ENCODE data around the gene ALG10. TPM values are rescaled to one million over a fixed set of nuclear protein-coding genes. Genes with fewer than 3 reads are reported as not detected.
"Not testable (repeated sequence)": the region's sequence is repeated elsewhere in the genome, so short reads cannot be mapped to it uniquely, and the experiment has no call there.

ALG10 gene
- total RNA-seq, 1 experiment from 2014 or later: 13.0 TPM

DNA sequence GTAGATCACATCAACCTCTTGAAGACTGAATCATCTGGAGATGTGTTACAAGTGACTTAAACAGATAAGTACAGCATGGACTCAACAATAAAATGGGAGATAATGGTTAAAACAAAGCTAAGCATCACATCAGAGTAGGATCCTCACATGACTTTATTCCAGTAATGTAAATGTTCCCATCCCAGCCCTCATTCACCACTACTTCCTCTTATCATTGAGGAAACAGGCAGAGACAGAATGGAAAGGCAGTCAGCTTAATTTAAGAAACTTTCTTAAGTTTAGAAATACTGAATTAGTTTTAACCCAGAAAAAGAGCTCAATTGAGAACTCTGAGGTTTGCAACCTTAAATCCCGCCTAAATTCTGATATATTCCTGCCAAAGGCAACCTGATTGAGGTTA, 1.2 kb upstream of the ALG10 start:
- no peak overlapping the region for H3K23ac ChIP-seq (ENCODE audit: insufficient read length, low read depth, low read length)
- H3K9me3 ChIP-seq (ENCODE audit: control insufficient read depth, low read depth, low read length): no peaks in the 10 kb centered on the region
- H3K4me2 ChIP-seq (ENCODE audit: insufficient read depth, insufficient read length, low read length): no peak overlapping the region
- H3K18ac ChIP-seq (ENCODE audit: insufficient read length, low read depth, low read length): no peak overlapping the region
- no peak overlapping the region for H4K91ac ChIP-seq (ENCODE audit: insufficient read length, low read depth, low read length)
- no peak for DNase-seq
- H4K8ac ChIP-seq (replicated peaks; ENCODE audit: insufficient read length, low read depth, low read length): no peak overlapping the region
- no peak overlapping the region for H3K9ac ChIP-seq (ENCODE audit: extremely low read depth, insufficient read length, low read length)
- H3K23me2 ChIP-seq (ENCODE audit: insufficient read length, low read depth, low read length, poor library complexity, severe bottlenecking): peaks cover 4% of the 10 kb centered on the region
- H2BK120ac ChIP-seq (ENCODE audit: low read depth, low read length, poor library complexity, severe bottlenecking): no peak overlapping the region
- no peak overlapping the region for H2AK5ac ChIP-seq (ENCODE audit: insufficient read length, low read length)
- no peaks in the 10 kb centered on the region; a peak in 1 of 5 replicates for H3K9me3 Mint-ChIP-seq
- no peak overlapping the region for H3K27ac ChIP-seq (ENCODE audit: insufficient read length, low read depth, low read length)
- peaks cover 0 to 7% (median 0%) of the 10 kb centered on the region in 3 experiments; a peak in 4 of 7 replicates for H3K36me3 Mint-ChIP-seq (ENCODE audit: insufficient read depth in 1 of 3, low read depth in 3 of 3)
- peaks cover 6 to 10% of the 10 kb centered on the region in 2 experiments for H3K4me1 Mint-ChIP-seq
- H4K20me1 ChIP-seq (ENCODE audit: control insufficient read depth, insufficient read depth, insufficient read length): no peaks in the 10 kb centered on the region
- no peaks in the 10 kb centered on the region for H3K27me3 ChIP-seq (ENCODE audit: insufficient read depth, low read length)
- H3T11ph ChIP-seq (ENCODE audit: low read length): no peak overlapping the region
- no peaks in the 10 kb centered on the region for H3K79me1 ChIP-seq (ENCODE audit: insufficient read depth, low read depth, low read length, poor library complexity, severe bottlenecking)
- H2BK20ac ChIP-seq (ENCODE audit: low read depth, low read length, poor library complexity, severe bottlenecking): no peak overlapping the region
- TF ChIP-seq, protein P1, sequence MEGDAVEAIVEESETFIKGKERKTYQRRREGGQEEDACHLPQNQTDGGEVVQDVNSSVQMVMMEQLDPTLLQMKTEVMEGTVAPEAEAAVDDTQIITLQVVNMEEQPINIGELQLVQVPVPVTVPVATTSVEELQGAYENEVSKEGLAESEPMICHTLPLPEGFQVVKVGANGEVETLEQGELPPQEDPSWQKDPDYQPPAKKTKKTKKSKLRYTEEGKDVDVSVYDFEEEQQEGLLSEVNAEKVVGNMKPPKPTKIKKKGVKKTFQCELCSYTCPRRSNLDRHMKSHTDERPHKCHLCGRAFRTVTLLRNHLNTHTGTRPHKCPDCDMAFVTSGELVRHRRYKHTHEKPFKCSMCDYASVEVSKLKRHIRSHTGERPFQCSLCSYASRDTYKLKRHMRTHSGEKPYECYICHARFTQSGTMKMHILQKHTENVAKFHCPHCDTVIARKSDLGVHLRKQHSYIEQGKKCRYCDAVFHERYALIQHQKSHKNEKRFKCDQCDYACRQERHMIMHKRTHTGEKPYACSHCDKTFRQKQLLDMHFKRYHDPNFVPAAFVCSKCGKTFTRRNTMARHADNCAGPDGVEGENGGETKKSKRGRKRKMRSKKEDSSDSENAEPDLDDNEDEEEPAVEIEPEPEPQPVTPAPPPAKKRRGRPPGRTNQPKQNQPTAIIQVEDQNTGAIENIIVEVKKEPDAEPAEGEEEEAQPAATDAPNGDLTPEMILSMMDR (conservative IDR thresholded peaks at IDR 0.05): no peak
- no peak overlapping the region for H3K4ac ChIP-seq (ENCODE audit: low read depth, low read length)
- H3K79me2 ChIP-seq (ENCODE audit: insufficient read depth, low read length): no peaks in the 10 kb centered on the region
- no peak overlapping the region for H2BK15ac ChIP-seq (ENCODE audit: low read depth, low read length)
- H3K4me1 ChIP-seq (ENCODE audit: insufficient read depth, low read length): no peaks in the 10 kb centered on the region
- H3K4me3 Mint-ChIP-seq: no peak overlapping the region; a peak in 1 of 5 replicates
- H2BK5ac ChIP-seq (ENCODE audit: insufficient read length, low read length): no peak overlapping the region
- H3K14ac ChIP-seq (ENCODE audit: insufficient read depth, low read length): no peak overlapping the region
- H3K27me3 Mint-ChIP-seq (ENCODE audit: low read depth): no peaks in the 10 kb centered on the region; the same call in 1 of the 2 replicates
- no peak overlapping the region for H2BK12ac ChIP-seq (ENCODE audit: insufficient read length, low read depth, low read length)
- H2AFZ ChIP-seq (ENCODE audit: low read length): no peak overlapping the region
- H3K56ac ChIP-seq (ENCODE audit: insufficient read length, low read depth, low read length): no peak overlapping the region
- no peak overlapping the region for H4K5ac ChIP-seq (ENCODE audit: insufficient read length, low read depth, low read length)
- WGBS (ENCODE audit: extremely low coverage, insufficient read length, low lambda C conversion rate): no CpG with 5 or more reads among the region's 1 CpG
- H3K27ac Mint-ChIP-seq: no peak overlapping the region; a peak in 1 of 7 replicates

- WGBS (ENCODE audit: extremely low coverage, insufficient read length, low lambda C conversion rate): no CpG with 5 or more reads among the region's 2 CpGs
- H3K9me3 ChIP-seq (ENCODE audit: control insufficient read depth, low read depth, low read length); H3K4me2 ChIP-seq (ENCODE audit: insufficient read depth, insufficient read length, low read length); H4K8ac ChIP-seq (replicated peaks; ENCODE audit: insufficient read length, low read depth, low read length); H4K91ac ChIP-seq (ENCODE audit: insufficient read length, low read depth, low read length); H2BK20ac ChIP-seq (ENCODE audit: low read depth, low read length, poor library complexity, severe bottlenecking); H3K27ac ChIP-seq (ENCODE audit: insufficient read length, low read depth, low read length); H3K4ac ChIP-seq (ENCODE audit: low read depth, low read length); H2BK15ac ChIP-seq (ENCODE audit: low read depth, low read length); H3T11ph ChIP-seq (ENCODE audit: low read length); H3K23me2 ChIP-seq (ENCODE audit: insufficient read length, low read depth, low read length, poor library complexity, severe bottlenecking); H3K4me3 Mint-ChIP-seq; H2BK5ac ChIP-seq (ENCODE audit: insufficient read length, low read length); H3K79me2 ChIP-seq (ENCODE audit: insufficient read depth, low read length); H4K5ac ChIP-seq (ENCODE audit: insufficient read length, low read depth, low read length); H3K4me1 ChIP-seq (ENCODE audit: insufficient read depth, low read length); H2BK12ac ChIP-seq (ENCODE audit: insufficient read length, low read depth, low read length); H3K27ac Mint-ChIP-seq; H2AK5ac ChIP-seq (ENCODE audit: insufficient read length, low read length); H3K27me3 ChIP-seq (ENCODE audit: insufficient read depth, low read length); H2AFZ ChIP-seq (ENCODE audit: low read length); H3K9ac ChIP-seq (ENCODE audit: extremely low read depth, insufficient read length, low read length); H2BK120ac ChIP-seq (ENCODE audit: low read depth, low read length, poor library complexity, severe bottlenecking); H3K79me1 ChIP-seq (ENCODE audit: insufficient read depth, low read depth, low read length, poor library complexity, severe bottlenecking); H3K18ac ChIP-seq (ENCODE audit: insufficient read length, low read depth, low read length); H3K14ac ChIP-seq (ENCODE audit: insufficient read depth, low read length); H3K4me1 Mint-ChIP-seq; H3K23ac ChIP-seq (ENCODE audit: insufficient read length, low read depth, low read length); H3K56ac ChIP-seq (ENCODE audit: insufficient read length, low read depth, low read length); DNase-seq; H3K27me3 Mint-ChIP-seq (ENCODE audit: low read depth); H4K20me1 ChIP-seq (ENCODE audit: control insufficient read depth, insufficient read depth, insufficient read length); H3K9me3 Mint-ChIP-seq: not testable (repeated sequence)
- H3K36me3 Mint-ChIP-seq (ENCODE audit: insufficient read depth in 1 of 3, low read depth in 3 of 3): peaks cover 0 to 11% (median 0%) of the 10 kb centered on the region in 3 experiments; a peak in 4 of 7 replicates
These were observed 5.4 kb downstream of the ALG10 start for GRCh38 chr12:34027661-34028060.

Data from H9 (cell line).